HFF-Myc (cell line): Measurements from ENCODE around the gene ST6GAL2.

Source experiments
- DNase-seq: peaks from one replicate; pipeline ENCODE4 v3.0.0-alpha.2; 2011; ENCODE audit warnings: low read depth; ENCODE audit errors: extremely low read depth
- H3K4me3 ChIP-seq: replicated peaks from 2 replicates; pipeline ENCODE4 v1.5.1; 2011; ENCODE audit warnings: low read depth, mild to moderate bottlenecking, control low read depth, low read length
- TF ChIP-seq, protein P1 (sequence below): IDR thresholded peaks from 2 replicates; pipeline ENCODE4 v1.5.1; 2012; ENCODE audit warnings: mild to moderate bottlenecking, low read depth, low read length, control low read depth; ENCODE audit errors: missing control alignments

The ST6GAL2 gene

DNA sequence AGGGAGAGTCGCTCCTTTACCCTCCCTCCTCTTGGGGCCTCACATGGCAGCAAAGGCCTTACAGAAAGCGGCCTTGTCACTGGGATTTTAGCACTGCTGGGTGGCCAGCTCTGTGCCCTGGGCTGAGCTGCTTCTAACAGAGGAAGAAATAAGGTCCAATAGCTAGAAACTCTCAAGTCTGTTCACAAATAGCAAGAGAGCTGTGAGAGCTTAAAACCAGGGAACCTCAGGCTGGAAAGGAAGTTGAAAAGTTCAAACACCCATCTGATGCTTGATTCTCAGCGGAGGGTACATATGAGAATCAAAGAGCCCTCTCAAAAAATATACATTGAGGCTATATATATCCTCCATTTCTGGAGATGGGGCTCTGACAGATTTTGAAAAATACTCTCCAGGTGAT, 54.7 kb downstream of the ST6GAL2 start:
- TF ChIP-seq, protein P1, sequence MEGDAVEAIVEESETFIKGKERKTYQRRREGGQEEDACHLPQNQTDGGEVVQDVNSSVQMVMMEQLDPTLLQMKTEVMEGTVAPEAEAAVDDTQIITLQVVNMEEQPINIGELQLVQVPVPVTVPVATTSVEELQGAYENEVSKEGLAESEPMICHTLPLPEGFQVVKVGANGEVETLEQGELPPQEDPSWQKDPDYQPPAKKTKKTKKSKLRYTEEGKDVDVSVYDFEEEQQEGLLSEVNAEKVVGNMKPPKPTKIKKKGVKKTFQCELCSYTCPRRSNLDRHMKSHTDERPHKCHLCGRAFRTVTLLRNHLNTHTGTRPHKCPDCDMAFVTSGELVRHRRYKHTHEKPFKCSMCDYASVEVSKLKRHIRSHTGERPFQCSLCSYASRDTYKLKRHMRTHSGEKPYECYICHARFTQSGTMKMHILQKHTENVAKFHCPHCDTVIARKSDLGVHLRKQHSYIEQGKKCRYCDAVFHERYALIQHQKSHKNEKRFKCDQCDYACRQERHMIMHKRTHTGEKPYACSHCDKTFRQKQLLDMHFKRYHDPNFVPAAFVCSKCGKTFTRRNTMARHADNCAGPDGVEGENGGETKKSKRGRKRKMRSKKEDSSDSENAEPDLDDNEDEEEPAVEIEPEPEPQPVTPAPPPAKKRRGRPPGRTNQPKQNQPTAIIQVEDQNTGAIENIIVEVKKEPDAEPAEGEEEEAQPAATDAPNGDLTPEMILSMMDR: no peak
- no peak for DNase-seq
- no peak overlapping the region for H3K4me3 ChIP-seq

DNA sequence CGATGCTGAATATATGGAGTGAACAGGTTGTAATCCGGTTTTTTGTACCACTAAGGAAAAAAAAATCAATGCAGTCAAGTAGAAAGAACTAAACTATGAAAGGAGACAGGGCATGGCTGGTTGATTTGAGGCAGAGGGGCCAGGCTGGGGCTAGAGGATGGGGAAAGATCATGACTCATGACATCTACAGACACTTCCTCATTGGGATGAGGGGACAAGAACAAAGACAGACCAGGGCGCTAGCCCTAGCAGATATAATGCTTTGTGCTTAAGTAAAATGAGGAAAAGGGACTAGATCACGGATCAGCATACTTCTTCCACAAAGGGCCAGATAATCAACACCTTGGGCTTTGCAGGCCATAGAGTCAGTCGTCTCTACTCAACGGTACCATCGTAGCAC, 55.8 kb downstream of the ST6GAL2 start:
- TF ChIP-seq, protein P1: no peak
- no peak overlapping the region for H3K4me3 ChIP-seq
- no peak for DNase-seq

DNA sequence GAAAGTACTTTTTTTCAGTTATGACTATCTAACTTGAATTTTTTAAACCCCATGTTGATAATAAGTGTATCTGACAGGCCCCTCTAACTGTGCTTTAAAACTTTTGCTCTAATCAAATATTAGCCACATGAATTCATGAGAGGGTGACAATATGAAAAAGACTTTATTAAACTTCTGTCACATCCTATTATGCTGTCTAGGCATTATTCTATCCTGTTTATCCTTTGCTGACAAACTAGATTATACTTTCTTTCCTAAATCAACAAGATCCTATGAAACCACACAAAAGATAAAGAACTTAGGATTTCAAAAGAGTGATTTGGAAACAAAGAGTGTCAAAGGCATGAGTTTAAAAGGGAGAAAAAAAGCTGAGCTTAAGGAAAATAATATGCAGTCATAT, 57.8 kb downstream of the ST6GAL2 start:
- no peak for DNase-seq
- TF ChIP-seq, protein P1: no peak
- H3K4me3 ChIP-seq: no peak overlapping the region

DNA sequence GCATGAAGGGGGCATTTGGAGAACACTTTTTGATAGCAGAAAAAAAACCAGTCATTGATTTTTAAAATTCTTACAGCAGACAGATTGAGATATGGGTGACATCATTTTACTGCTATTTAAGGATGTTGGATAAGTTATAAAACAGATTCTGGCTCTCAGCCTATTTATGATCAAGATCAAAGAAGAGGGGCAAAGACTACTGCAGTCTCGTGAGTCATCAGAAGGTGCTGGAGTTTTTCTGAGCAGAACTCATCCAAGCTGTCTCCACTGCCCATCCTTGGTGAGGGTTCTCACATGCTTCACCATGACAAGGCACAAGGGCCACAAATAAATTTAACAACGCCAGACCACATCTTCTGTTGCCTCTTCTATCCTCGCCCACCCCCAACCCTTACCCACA, 58.8 kb downstream of the ST6GAL2 start:
- TF ChIP-seq, protein P1: no peak
- H3K4me3 ChIP-seq: no peak overlapping the region
- no peak for DNase-seq

DNA sequence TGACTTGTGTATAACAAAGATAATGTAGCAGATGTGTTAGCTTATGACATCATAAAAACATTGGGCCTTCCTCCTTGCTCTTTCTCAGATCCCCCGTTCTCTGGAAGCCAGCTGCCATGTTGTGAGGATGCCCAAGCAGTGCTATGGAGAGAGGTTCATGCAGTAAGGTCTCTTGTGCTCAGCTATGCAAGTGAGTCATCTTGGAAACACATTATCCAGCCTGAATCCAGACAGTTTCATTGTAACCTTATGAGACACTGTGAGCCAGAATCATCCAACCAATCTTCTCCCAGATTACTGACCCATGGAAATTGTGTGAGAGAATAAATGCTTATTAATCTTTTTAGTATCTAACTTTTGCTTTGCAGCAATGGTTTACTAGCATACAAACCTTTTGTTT, 60.8 kb downstream of the ST6GAL2 start:
- no peak overlapping the region for H3K4me3 ChIP-seq
- no peak for DNase-seq
- TF ChIP-seq, protein P1: no peak

DNA sequence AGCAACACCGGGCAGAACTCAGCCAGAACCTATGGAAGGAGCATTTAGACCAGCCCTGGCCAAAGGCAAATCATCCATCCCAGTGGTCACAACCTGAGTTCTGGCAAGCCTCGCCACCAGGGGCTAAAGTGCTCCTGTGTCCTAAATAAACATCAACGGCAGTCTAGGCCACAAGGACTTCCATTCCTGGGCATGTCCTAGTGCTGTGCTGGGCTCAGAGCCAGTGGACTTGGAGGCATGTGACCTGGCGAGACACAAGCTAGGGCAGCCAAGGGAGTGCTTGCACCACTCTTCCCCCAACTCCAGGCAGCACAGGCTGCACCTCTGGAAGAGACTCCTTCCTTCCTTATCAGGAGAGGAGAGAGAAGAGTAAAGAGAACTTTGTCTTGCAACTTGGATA, 69.0 kb downstream of the ST6GAL2 start:
- no peak for DNase-seq
- H3K4me3 ChIP-seq: no peak overlapping the region
- TF ChIP-seq, protein P1: no peak

DNA sequence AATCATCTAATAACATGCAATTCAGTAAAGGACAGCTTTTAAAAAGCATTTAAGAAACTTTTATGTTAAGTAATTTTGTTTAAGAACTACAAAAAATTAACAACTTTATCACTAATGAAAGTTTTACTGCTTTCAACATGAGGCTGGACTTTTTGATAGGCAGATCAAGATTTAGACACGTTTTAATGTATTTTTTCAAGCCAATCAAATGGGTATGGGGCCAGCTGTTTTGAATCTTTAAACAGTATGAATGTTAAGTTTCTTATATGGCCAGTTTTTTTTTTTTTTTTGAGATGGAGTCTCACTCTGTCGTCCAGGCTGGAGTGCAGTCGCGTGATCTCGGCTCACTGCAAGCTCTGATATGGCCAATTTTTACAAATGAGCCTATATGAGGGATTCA, 73.1 kb downstream of the ST6GAL2 start:
- DNase-seq: no peak
- no peak overlapping the region for H3K4me3 ChIP-seq
- TF ChIP-seq, protein P1: no peak
